MG63 (cell line): ENCODE data around the gene TGM3. TPM values are rescaled to one million over a fixed set of nuclear protein-coding genes. Genes with fewer than 3 reads are reported as not detected.
"Not testable (repeated sequence)": the region's sequence is repeated elsewhere in the genome, so short reads cannot be mapped to it uniquely, and the experiment has no call there.

Experiments
- DNase-seq: peaks from one replicate; pipeline ENCODE4 v3.0.0-alpha.2; 2020
- H3K27me3 ChIP-seq: fragments of 250-450 bp; sonication (Bioruptor Pico); 2 replicates; pipeline ENCODE4 v1.5.1; 2020; ENCODE audit warnings: mild to moderate bottlenecking, moderate library complexity
- H3K36me3 ChIP-seq: fragments of 250-450 bp; sonication (Bioruptor Pico); 2 replicates; pipeline ENCODE4 v1.5.1; 2020; ENCODE audit warnings: mild to moderate bottlenecking, moderate library complexity
- H3K4me3 ChIP-seq: fragments of 250-450 bp; sonication (Bioruptor Pico); 2 replicates; pipeline ENCODE4 v1.5.1; 2020; ENCODE audit warnings: mild to moderate bottlenecking, moderate library complexity
- H3K9me3 ChIP-seq: fragments of 250-450 bp; sonication (Bioruptor Pico); 2 replicates; pipeline ENCODE4 v1.5.1; 2020; ENCODE audit warnings: mild to moderate bottlenecking, moderate library complexity
- total RNA-seq: library from RNA; depleted of rRNA; stranded (reverse); fragments of >200 nt; shearing (Covaris generic); gene quantifications from 2 replicates; pipeline ENCODE4 v1.2.3, GENCODE V29; 2014; ENCODE audit warnings: low replicate concordance; rRNA removed

TGM3 gene, protein sequence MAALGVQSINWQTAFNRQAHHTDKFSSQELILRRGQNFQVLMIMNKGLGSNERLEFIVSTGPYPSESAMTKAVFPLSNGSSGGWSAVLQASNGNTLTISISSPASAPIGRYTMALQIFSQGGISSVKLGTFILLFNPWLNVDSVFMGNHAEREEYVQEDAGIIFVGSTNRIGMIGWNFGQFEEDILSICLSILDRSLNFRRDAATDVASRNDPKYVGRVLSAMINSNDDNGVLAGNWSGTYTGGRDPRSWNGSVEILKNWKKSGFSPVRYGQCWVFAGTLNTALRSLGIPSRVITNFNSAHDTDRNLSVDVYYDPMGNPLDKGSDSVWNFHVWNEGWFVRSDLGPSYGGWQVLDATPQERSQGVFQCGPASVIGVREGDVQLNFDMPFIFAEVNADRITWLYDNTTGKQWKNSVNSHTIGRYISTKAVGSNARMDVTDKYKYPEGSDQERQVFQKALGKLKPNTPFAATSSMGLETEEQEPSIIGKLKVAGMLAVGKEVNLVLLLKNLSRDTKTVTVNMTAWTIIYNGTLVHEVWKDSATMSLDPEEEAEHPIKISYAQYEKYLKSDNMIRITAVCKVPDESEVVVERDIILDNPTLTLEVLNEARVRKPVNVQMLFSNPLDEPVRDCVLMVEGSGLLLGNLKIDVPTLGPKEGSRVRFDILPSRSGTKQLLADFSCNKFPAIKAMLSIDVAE
- not detected in 2 replicates for total RNA-seq

DNA sequence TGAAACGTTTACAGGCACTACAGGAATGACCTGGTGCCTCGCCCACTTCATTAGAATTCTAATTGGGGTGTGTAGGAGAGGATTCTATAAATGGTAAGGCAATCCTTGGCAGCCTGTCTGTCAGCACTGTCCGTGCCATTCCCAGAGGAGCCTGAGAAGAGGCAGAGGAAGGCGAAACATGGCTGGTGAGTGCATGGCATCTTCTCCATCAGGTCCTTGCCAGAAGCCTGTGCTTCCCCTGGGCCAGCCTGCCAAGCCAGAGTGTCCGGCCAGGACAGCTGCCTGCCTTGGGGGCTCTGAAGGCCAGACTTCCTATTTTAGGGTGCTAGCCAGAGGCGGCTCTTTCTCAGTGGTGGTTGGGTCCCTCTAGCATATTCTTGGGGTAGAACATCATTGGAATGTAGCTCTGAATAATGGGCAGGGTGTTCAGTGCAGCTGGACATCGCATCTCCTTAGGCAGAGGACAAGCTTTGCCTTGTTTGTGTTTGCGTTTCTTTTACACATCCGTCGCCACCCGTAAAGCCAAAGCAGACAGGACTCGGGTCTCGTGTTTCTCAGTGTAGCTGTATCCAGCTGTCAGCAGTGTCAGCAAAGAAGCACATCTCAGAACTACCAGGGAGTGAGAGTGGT, at the start of gene TGM3:
Gene TGM3, plus strand, starts transcription at position 116 of the 630 bp plus-strand sequence. Its CDS starts 63 bp downstream, at position 179.
- peak; percentile 32 for DNase-seq
- Histone ChIP-seq H3K4me3 (no peak within 1 kb of the TSS), H3K36me3 (no peaks in the 10 kb centered on the region), H3K9me3 (no peaks in the 10 kb centered on the region), H3K27me3 (no peaks in the 10 kb centered on the region)

DNA sequence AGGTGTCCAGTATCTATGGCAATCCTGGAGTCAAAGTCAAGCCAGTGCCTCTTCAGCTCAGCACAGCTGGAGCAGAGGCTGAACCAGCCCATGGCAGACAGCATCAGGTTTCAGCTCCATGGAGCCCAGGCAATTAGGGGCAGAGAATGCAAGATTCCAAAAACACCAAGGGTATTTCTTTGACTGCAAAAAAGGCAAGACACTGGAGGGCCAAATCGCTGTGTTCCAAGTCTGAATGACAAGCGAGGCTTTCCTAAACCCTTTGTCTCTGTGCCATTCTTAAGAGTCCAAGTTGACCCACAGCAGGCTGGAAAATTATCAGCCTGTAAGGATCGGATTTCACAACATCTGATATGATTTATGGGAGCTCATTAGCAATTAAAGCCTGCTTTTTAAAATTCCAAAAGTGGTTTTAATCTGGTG, 49.7 kb upstream of the TGM3 start:
- Histone ChIP-seq H3K36me3 (no peaks in the 10 kb centered on the region), H3K27me3 (no peaks in the 10 kb centered on the region), H3K4me3 (no peak overlapping the region), H3K9me3 (no peaks in the 10 kb centered on the region)
- no peak for DNase-seq

DNA sequence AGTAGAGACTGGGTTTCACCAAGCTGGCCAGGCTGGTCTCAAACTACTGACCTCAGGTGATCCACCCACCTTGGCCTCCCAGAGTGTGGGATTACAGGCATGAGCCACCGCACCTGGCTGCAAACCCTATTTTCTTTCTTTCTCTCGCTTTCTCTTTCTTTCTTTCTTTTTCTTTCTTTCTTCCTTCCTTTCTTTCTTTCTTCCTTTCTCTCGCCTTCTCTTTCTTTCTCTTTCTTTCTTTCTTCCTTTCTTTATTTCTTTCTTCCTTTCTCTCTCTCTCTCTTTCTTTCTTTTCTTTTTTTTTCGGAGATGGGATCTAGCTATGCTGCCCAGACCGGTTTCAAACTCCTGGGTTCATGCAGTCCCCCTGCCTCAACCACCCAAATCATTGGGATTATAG, 47.0 kb upstream of the TGM3 start:
- no peaks in the 10 kb centered on the region for H3K9me3 ChIP-seq

DNA sequence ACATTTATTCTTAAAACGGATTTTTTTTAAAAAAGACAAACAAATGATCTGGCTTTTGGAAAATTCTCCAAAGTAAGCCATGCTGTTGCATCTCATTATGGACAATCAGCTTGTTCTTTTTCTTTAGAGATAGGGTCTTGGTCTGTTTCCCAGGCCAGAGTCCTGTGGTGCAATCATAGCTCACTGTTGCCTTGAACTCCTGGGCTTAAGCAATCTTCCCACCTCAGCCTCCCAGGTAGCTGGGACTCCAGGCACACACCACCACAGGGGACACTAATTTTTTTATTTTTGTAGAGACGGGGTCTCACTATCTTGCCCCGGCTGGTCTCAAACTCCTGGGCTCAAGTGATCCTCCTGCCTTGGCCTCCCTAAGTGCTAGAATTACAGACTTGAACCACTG, 45.9 kb upstream of the TGM3 start:
- H3K36me3 ChIP-seq: no peaks in the 10 kb centered on the region
- no peaks in the 10 kb centered on the region for H3K27me3 ChIP-seq
- no peaks in the 10 kb centered on the region for H3K9me3 ChIP-seq
- H3K4me3 ChIP-seq: no peak overlapping the region
- no peak for DNase-seq

More for the DNA sequence above, 47.0 kb upstream of the TGM3 start:
- Histone ChIP-seq H3K4me3 (no peak overlapping the region), H3K27me3 (no peaks in the 10 kb centered on the region), H3K36me3 (no peaks in the 10 kb centered on the region)
- no peak for DNase-seq

DNA sequence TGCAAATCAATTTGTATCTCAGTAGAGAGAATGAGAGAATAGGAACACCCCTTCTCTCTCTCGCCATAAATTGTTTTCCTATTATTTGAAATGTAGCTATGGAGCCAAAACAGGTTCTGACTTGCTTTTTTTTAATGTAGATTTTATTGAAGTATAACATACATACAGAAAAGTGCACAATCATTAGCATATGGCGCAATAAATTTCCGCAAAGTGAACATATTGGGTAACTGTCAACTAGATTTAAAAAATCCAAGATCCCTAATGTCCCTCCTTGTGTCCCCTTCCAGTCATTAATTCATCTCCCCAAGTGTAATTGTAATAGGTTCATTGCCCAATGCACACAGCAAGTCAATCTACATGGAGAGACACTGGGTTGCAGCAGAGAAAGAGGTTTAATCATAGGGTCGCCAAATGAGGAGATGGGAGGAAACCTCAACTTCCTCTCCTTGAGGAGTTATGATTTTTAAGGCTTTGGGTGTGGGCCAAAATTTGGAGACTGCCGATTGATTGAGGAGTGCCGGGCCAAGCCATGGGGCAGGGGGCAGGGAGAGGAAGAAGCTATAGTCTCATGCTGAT, 43.3 kb upstream of the TGM3 start:
- no peak for DNase-seq
- H3K36me3 ChIP-seq: no peaks in the 10 kb centered on the region
- no peak overlapping the region for H3K4me3 ChIP-seq
- no peaks in the 10 kb centered on the region for H3K9me3 ChIP-seq
- no peaks in the 10 kb centered on the region for H3K27me3 ChIP-seq

DNA sequence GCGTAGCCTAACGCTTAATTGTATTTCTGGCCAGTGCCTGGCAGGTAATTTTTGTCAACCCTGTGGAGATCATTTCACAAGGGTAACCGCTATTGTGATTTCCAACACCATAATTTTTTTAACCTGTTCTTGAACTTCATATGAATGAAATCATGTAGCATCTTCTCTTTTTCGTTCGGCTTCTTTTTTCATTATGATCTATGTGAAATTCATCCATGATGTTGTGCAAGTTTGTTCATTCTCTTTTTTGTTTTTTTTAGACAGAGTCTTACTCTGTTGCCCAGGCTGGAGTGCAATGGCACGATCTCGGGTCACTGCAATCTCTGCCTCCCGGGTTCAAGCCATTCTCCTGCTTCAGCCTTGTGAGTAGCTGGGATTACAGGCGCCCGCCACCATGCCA, 42.5 kb upstream of the TGM3 start:
- Histone ChIP-seq H3K27me3 (no peaks in the 10 kb centered on the region), H3K9me3 (no peaks in the 10 kb centered on the region), H3K36me3 (no peaks in the 10 kb centered on the region), H3K4me3 (no peak overlapping the region)
- DNase-seq: no peak

DNA sequence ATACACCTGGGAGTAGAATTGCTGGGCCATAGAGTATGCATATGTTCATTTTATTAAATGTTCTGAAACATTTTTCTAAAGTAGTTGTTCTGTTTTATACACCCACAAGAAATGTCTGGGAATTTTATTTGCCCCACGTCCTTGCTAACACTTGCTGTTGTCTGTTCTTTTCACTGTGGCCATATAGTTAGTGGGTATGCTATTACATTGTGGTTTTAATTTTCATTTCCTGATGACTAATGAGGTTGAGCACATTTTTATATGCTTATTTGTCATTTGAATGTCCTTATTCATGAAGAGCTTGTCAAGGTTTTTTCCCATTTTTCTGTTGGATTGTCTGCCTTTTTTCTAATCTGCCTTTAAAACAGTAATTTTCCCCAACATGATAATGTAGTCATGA, 41.5 kb upstream of the TGM3 start:
- Histone ChIP-seq H3K9me3 (no peaks in the 10 kb centered on the region), H3K4me3 (no peak overlapping the region), H3K36me3 (no peaks in the 10 kb centered on the region), H3K27me3 (no peaks in the 10 kb centered on the region)
- no peak for DNase-seq

DNA sequence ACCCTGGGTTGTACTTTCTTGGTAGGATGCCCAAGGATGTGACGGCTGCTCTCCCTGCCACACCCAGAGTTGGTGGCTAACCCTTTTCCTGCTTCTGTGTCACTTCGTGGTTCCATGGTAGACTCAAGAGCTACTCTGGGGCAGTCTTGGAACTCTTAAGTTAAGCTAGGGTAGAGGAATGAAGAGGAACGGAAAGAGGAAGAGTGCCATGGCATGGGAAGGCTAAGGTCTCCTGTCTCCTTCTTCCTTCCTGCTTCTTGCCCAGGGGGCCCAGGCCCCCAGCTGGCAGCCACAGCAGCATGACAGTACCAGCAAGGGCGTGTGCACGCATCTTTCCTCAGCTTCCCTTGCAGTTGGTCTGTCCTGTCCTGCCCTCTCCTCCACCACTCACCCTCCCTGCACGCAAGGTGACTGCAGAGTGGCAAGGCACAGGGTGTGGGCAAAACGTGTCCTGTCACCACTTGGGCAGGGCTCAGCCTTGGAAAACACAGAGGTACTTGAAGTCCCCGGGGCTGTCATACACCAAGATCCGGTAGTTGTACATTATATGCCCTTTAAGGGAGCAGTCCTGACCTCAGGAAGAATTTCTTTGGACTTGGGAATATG, 39.8 kb upstream of the TGM3 start:
- no peaks in the 10 kb centered on the region for H3K36me3 ChIP-seq
- H3K27me3 ChIP-seq: no peaks in the 10 kb centered on the region
- no peak overlapping the region for H3K4me3 ChIP-seq
- no peaks in the 10 kb centered on the region for H3K9me3 ChIP-seq
- DNase-seq: no peak

DNA sequence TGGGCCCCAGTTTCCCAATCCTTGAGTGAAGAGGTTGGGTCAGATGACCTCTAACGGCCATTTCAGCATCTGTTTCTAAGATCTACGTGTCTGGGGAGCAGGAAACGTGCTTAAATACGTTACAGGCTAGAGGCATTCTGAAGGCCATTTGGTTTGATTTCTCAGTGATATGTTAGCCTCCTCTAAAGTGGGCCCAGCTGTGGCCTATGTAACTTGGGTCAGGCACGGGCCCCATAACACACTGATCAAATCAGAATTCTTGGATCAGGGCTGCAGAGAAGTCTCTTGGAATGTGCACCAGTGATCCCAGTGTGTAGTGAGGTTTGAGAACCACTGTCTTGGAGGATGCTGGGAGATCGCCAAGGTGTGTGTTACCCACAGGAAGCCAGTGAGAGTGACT, 36.1 kb upstream of the TGM3 start:
- Histone ChIP-seq H3K27me3 (no peaks in the 10 kb centered on the region), H3K4me3 (no peak overlapping the region), H3K9me3 (no peaks in the 10 kb centered on the region), H3K36me3 (no peaks in the 10 kb centered on the region)
- DNase-seq: no peak

DNA sequence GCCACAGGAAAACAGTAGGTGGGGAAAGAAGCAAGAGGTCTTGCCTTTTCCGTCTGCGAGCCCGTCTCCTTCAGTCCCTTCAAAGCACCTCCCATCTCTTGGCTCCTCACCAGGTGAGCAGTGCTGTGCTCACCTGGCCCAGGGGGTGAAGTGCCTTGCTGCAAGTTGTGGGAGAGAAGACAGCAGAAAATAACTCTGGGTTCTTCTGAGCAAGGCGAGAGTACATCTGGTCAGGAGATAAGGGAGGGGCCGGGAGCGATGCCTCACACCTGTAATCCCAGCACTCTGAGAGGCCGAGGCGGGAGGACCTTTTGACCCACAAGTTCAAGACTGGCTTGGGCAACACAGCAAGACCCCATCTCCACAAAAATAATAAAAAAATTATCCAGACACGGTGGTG, 35.6 kb upstream of the TGM3 start:
- DNase-seq: no peak

DNA sequence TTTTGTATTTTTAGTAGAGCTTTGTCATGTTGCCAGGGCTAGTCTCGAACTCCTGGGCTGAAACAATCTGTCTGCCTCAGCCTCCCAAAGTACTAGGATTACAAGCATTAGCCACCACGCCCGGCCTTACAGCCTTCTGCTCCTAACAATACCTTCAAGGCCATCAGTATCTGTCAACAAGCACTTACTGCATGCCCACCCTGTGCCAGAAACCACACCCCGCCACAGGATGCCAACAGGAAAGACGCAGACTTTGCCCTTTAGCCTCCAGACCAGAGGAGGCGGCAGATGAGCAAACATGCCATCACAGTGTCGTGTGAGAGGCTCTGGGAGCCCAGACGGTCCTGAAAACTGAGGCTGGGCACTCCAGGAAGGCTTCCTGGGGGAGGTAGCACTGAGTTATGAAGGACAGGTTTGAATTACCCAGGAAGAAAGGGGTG, 34.7 kb upstream of the TGM3 start:
- Histone ChIP-seq H3K36me3 (no peaks in the 10 kb centered on the region), H3K27me3 (no peaks in the 10 kb centered on the region), H3K4me3 (no peak overlapping the region), H3K9me3 (no peaks in the 10 kb centered on the region)
- peak; percentile 66 for DNase-seq

More for the DNA sequence above, 35.6 kb upstream of the TGM3 start:
- H3K27me3 ChIP-seq: no peaks in the 10 kb centered on the region
- H3K36me3 ChIP-seq: no peaks in the 10 kb centered on the region
- no peaks in the 10 kb centered on the region for H3K9me3 ChIP-seq
- no peak overlapping the region for H3K4me3 ChIP-seq

DNA sequence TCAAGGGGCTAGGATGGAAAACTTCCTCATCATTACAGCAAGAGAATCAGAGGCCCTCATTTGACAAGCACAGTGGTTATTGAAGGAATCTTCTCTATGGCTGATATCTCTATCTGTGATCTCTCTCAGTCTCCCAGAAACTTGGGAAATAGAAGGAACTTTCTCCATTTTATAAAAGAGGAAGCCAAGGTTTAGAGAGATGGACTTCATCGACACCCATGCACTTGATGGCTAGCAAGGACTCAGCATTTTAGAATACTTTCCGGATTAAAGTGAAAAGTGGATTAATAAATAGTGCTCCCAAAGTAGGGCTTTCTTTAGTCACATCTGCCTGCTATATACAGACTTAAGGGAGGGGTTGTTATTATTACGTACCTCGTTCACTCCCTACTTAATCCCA, 34.2 kb upstream of the TGM3 start:
- no peak for DNase-seq
- Histone ChIP-seq H3K36me3 (no peaks in the 10 kb centered on the region), H3K9me3 (no peaks in the 10 kb centered on the region), H3K4me3 (no peak overlapping the region), H3K27me3 (no peaks in the 10 kb centered on the region)

DNA sequence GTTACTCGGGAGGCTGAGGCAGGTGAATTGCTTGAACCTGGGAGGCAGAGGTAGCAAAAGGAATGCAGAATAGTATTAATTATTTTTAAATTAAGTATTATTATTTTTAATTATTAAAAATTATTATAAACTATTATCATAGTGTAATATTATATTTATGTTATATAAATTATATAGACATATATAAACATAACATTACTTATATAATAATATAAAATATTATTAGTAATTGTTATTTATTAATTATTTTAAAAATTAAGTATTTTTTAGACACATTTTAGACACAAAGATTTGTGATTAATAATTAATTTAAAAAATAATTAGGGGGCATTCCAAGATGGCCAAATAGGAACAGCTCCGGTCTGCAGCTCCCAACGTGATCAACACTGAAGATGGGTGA, 31.7 kb upstream of the TGM3 start:
- no peak for DNase-seq
- Histone ChIP-seq H3K36me3 (no peaks in the 10 kb centered on the region), H3K4me3 (no peak overlapping the region), H3K9me3 (no peaks in the 10 kb centered on the region), H3K27me3 (no peaks in the 10 kb centered on the region)

DNA sequence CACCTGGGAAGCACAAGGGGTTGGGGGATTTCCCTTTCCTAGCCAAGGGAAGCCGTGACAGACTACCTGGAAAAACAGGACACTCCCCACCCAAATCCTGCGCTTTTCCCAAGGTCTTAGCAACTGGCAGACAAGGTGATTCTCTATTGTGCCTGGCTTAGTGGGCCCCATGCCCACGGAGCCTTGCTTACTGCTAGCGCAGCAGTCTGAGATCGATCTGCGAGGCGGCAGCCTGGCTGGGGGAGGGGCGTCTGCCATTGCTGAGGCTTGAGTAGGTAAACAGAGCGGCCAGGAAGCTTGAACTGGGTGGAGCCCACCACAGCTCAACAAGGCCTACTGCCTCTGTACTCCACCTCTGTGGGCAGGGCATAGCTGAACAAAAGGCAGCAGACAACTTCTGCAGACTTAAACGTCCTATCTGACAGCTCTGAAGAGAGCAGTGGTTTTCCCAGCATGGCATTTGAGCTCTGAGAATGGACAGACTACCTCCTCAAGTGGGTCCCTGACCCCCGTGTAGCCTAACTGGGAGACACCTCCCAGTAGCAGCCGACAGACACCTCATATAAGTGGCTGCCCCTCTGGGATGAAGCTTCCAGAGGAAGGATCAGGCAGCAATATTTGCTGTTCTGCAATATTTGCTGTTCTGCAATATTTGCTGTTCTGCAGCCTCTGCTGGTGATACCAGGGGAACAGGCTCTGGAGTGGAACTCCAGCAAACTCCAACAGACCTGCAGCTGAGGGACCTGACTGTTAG, 31.0 kb upstream of the TGM3 start:
- not testable (repeated sequence) for H3K4me3 ChIP-seq, H3K36me3 ChIP-seq, H3K9me3 ChIP-seq, DNase-seq, H3K27me3 ChIP-seq

DNA sequence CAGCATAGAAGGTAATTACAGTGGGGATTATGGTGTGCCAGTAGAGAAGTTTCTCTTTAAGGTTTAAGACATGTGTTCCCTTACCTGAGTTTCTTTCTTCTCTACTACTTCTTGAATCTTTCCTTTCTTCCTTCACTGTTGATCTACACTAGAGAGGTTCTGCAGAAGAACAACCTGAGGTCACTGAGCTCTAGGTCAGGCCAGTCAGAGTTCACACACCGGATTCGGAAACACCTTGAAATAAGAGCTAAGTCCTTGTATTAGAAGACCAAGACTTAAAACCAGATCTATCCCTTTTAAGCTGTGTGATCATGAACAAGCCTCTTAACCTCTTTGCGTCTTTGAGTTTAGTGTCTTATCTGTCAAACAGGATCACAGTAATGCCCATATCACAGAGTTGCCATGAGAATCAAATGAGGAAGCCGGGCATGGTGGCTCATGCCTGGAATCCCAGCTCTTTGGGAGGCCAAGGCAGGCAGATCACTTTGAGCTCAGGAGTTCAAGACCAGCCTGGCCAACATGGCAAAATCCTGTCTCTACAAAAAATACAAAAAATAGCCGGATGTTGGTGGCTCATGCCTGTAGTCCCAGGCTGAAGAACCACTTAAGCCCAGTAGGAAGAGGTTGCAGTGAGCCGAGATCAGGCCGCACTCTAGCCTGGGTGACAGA, 22.0 kb upstream of the TGM3 start:
- Histone ChIP-seq H3K9me3 (no peaks in the 10 kb centered on the region), H3K36me3 (no peaks in the 10 kb centered on the region), H3K4me3 (no peak overlapping the region), H3K27me3 (no peaks in the 10 kb centered on the region)
- DNase-seq: no peak

DNA sequence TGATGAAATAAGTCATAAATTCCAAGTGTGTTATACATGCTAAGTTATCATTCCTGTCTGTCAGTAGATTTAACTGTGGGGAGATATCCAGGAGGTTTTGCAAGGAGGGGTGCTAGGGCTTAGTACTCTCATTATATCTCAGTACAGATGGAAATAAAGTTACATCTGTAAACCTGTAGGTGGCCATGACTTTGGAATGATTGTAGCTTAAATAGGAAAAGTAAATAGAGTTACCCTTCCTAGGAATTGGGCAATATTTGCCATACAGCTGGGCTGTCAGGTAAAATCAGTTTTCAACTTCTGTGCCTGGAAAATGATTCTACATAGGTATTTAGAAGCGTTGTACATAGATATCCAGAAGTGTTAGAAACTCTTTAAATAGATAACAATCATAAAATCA, 19.8 kb upstream of the TGM3 start:
- H3K9me3 ChIP-seq: no peaks in the 10 kb centered on the region
- DNase-seq: no peak
- H3K27me3 ChIP-seq: no peaks in the 10 kb centered on the region
- no peaks in the 10 kb centered on the region for H3K36me3 ChIP-seq
- no peak overlapping the region for H3K4me3 ChIP-seq
